Ramos (cell line): ENCODE data around the gene CDC42SE2.

ENCODE experiments used
- in situ Hi-C: fragments of 300-500 bp; cut with MboI; formaldehyde crosslinking; loops from one replicate; pipeline ENCODE4 v1.14.3; 2022; ENCODE audit warnings: low sequenced_read_pairs; ENCODE audit not compliant: unreplicated experiment

The CDC42SE2 gene

GRCh38 chr5:131406975-131407638 is 143.3 kb downstream of the CDC42SE2 start:
- in situ Hi-C loops, result loop anchor here (25.0 kb wide), 1 partner anchor 520 kb away; no protein-coding TSS in a partner anchor

- in situ Hi-C loops, result loop anchor here (25.0 kb wide), 1 partner anchor 527 kb away; no protein-coding TSS in a partner anchor
These were observed 150.0 kb downstream of the CDC42SE2 start for GRCh38 chr5:131413605-131414559.

GRCh38 chr5:131416729-131417128 is 152.9 kb downstream of the CDC42SE2 start:
- in situ Hi-C loops, result loop anchor here (25.0 kb wide), 1 partner anchor 529 kb away; no protein-coding TSS in a partner anchor

GRCh38 chr5:131417240-131417869 is 153.5 kb downstream of the CDC42SE2 start:
- in situ Hi-C loops, result loop anchor here (25.0 kb wide), 1 partner anchor 530 kb away; no protein-coding TSS in a partner anchor

GRCh38 chr5:131418846-131419245 is 155.0 kb downstream of the CDC42SE2 start:
- in situ Hi-C loops, result loop anchor here (25.0 kb wide), 1 partner anchor 532 kb away; no protein-coding TSS in a partner anchor

- in situ Hi-C loops, result loop anchor here (10.0 to 25.0 kb wide), 2 partner anchors 533 to 585 kb away; no protein-coding TSS in a partner anchor
These were observed 156.0 kb downstream of the CDC42SE2 start for GRCh38 chr5:131419877-131420276.

GRCh38 chr5:131423056-131423455 is 159.2 kb downstream of the CDC42SE2 start:
- in situ Hi-C loops, result loop anchor here (10.0 to 25.0 kb wide), 2 partner anchors 536 to 582 kb away; no protein-coding TSS in a partner anchor

GRCh38 chr5:131426011-131426410 is 162.2 kb downstream of the CDC42SE2 start:
- in situ Hi-C loops, result loop anchor here (10.0 kb wide), 1 partner anchor 579 kb away; no protein-coding TSS in a partner anchor

GRCh38 chr5:131430794-131431193 is 166.9 kb downstream of the CDC42SE2 start:
- in situ Hi-C loops, result no loop called here

GRCh38 chr5:131431794-131432193 is 167.9 kb downstream of the CDC42SE2 start:
- in situ Hi-C loops, result no loop called here

- in situ Hi-C loops, result no loop called here
These were observed 169.3 kb downstream of the CDC42SE2 start for GRCh38 chr5:131433109-131433508.

GRCh38 chr5:131436081-131436480 is 172.2 kb downstream of the CDC42SE2 start:
- in situ Hi-C loops, result no loop called here

GRCh38 chr5:131441184-131441583 is 177.3 kb downstream of the CDC42SE2 start:
- in situ Hi-C loops, result no loop called here
